Breast epithelium (tissue), 3 donors: Measurements from ENCODE around the gene SCN9A.

Source experiments
- POLR2A ChIP-seq: fragments of 450-650 bp; IDR thresholded peaks from one replicate; pipeline ENCODE4 v1.6.1; 2016; ENCODE audit warnings: antibody characterized with exemption, mild to moderate bottlenecking, moderate library complexity
- POLR2AphosphoS5 ChIP-seq, 3 donors: sonication (generic); formaldehyde crosslinking; IDR thresholded peaks; one replicate each; pipeline ENCODE4 v1.6.1; 2017; ENCODE audit warnings: antibody characterized with exemption in 3 of 3
- TF ChIP-seq, protein P1 (sequence below), 3 donors: fragments of 450-650 bp; IDR thresholded peaks; one replicate each; pipeline ENCODE4 v1.5.1; 2016 to 2017; ENCODE audit warnings: antibody characterized with exemption in 3 of 3, mild to moderate bottlenecking in 3 of 3, moderate library complexity in 3 of 3

DNA sequence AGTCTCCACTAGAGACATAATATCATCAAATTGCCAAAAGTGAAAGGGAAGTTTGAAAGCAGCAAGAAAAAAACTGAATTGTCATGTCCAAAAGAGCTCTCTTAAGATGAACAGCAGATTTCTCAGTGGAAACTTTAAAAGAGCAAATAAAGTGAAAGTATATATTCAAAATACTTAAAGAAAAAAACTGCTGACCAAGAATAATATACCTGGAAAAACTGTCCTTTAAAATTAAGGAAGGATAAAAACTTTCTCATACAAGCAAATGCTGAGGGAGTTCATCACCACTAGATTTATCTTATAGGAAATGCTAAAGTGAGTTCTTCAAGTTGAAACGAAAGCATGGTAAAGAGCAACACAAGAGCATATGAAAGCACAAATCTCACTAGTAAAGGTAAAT is 164.7 kb downstream of the SCN9A start:
- TF ChIP-seq, protein P1, sequence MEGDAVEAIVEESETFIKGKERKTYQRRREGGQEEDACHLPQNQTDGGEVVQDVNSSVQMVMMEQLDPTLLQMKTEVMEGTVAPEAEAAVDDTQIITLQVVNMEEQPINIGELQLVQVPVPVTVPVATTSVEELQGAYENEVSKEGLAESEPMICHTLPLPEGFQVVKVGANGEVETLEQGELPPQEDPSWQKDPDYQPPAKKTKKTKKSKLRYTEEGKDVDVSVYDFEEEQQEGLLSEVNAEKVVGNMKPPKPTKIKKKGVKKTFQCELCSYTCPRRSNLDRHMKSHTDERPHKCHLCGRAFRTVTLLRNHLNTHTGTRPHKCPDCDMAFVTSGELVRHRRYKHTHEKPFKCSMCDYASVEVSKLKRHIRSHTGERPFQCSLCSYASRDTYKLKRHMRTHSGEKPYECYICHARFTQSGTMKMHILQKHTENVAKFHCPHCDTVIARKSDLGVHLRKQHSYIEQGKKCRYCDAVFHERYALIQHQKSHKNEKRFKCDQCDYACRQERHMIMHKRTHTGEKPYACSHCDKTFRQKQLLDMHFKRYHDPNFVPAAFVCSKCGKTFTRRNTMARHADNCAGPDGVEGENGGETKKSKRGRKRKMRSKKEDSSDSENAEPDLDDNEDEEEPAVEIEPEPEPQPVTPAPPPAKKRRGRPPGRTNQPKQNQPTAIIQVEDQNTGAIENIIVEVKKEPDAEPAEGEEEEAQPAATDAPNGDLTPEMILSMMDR (IDR thresholded peaks at IDR 0.05) = no peak
- TF ChIP-seq POLR2A (no peak), POLR2AphosphoS5 (IDR thresholded peaks at IDR 0.05) (no peak)
